ENCODE results near the gene P4HA2. TPM values are rescaled to one million over a fixed set of nuclear protein-coding genes. Genes with fewer than 3 reads are reported as not detected.

Gene P4HA2
- total and polyA plus RNA-seq, 11 donors = 41.2 to 140 (median 55.7) TPM

Small RNA genes within 50 kb of the gene (microRNA-seq; reads per million reads assigned to microRNA genes)
- 0 to 0.77 (median 0.53) reads per million in 4 donors for gene MIR6830

Other genes starting within 250 kb of the P4HA2 start
- gene ACSL6, start 216.2 kb downstream of the P4HA2 start, total RNA-seq = 1 to 10 TPM in 5 of 9 donors, under 1 TPM in 4; 0.53 to 3.8 (median 2.1) TPM
- gene ACSL6, start 216.2 kb downstream of the P4HA2 start, polyA plus RNA-seq = 1 to 10 TPM in 1 of 2 donors, under 1 TPM in 1; 0.33 to 3.2 TPM
- gene IL3, start 167.2 kb downstream of the P4HA2 start, total RNA-seq = not detected
- gene IL3, start 167.2 kb downstream of the P4HA2 start, polyA plus RNA-seq = not detected
- under 1 TPM in 1 of 9 donors, not detected in 8; 0.67 TPM for gene CSF2, start 154.1 kb downstream of the P4HA2 start, total RNA-seq
- not detected for gene CSF2, start 154.1 kb downstream of the P4HA2 start, polyA plus RNA-seq
- 10 to 100 TPM in 3 of 9 donors, 1 to 10 TPM in 6; 2.4 to 16.9 (median 8.1) TPM for gene PDLIM4, start 29.8 kb upstream of the P4HA2 start, total RNA-seq
- gene PDLIM4, start 29.8 kb upstream of the P4HA2 start, polyA plus RNA-seq = 1 to 10 TPM; 5.1 to 9.1 TPM
- 1 to 10 TPM in 8 of 9 donors, under 1 TPM in 1; 0.83 to 4.9 (median 2.2) TPM for gene SLC22A4, start 66.5 kb upstream of the P4HA2 start, total RNA-seq
- gene SLC22A4, start 66.5 kb upstream of the P4HA2 start, polyA plus RNA-seq = 1 to 10 TPM in 1 of 2 donors, under 1 TPM in 1; 0.30 to 3.7 TPM
- 10 to 100 TPM in 8 of 9 donors, 1 to 10 TPM in 1; 7.5 to 42.5 (median 13.5) TPM for gene SLC22A5, start 141.9 kb upstream of the P4HA2 start, total RNA-seq
- gene SLC22A5, start 141.9 kb upstream of the P4HA2 start, polyA plus RNA-seq = 10 to 100 TPM; 11.1 to 50.1 TPM